HG02970 (cell line): ENCODE data around the gene SIRT6.
"Not testable (repeated sequence)": the region's sequence is repeated elsewhere in the genome, so short reads cannot be mapped to it uniquely, and the experiment has no call there.

ENCODE experiments used
- ATAC-seq: cut with Tn5 transposase; IDR thresholded peaks from one replicate; pipeline ENCODE4 v1.9.1; 2021; ENCODE audit warnings: mild to moderate bottlenecking, moderate library complexity, moderate number of reproducible peaks; ENCODE audit not compliant: unreplicated experiment, low FRiP score

The SIRT6 gene

DNA sequence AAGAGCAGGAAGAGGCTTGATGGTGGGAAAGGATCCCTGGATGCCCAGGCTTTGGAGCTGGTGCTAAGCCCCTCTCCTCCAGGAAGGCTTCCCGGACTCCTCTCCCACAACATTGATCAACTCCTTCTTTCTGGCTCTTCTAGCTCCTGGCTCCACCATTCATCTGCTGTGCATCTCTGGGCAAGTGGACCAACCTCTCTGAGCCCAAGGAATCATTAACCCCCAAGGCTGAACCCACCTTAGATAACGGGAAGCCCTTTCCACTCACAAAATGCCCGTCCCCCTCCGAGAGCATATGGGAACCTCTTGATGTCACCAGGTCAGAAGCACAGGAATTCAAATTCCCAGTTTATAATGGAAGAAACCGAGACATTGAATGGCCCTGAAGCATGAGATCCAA lies 5.2 kb downstream of the SIRT6 start:
- ATAC-seq, result no peak

DNA sequence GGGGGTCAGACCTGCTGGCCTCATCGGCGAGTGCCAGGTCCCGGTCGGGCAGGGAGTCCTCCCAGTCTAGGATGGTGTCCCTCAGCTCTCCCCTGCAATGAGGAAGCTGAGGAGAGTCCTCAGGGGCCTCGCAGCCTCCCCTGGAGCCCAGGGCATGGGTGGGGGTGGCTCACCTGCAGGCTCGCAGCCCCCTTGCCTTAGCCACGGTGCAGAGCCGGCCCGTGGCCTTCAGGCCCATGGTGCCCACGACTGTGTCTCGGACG lies 6.8 kb downstream of the SIRT6 start:
- no peak for ATAC-seq

DNA sequence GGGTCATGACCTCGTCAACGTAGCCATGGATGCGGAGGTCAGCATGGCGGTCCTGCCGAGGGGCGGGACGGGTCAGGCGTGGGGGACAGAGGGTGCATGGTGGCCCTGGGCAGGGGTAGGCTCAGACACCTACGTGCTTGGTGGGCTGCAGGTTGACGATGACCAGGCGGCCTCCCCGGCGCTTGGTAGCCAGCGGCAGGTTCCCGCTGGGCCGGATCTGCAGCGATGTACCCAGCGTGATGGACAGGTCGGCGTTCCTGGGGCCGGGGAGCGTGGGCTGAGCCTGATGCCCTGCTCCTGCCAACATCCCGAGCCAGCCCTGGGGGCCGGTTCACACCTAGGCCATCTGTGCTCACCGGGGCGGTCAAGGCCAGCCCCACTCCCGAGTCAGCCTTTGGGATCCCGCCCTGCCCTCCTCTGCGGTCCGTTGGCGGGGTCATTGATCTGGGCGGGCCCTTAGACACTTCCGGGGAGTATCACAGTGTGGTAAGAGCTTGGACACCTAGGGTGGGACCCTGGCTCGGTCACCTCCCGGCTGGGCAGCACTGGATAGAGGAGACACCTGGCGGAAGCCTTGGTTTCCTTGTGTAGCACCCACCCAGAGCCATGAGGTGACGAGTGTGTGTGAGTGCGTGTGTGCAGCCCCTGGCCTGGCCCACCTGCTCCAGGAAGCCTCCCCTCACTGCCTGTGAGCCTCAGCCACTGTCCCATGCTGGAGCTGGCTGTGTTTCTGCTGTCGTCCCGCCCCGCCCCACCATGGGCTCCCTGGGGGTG lies 7.3 kb downstream of the SIRT6 start:
- no peak for ATAC-seq

DNA sequence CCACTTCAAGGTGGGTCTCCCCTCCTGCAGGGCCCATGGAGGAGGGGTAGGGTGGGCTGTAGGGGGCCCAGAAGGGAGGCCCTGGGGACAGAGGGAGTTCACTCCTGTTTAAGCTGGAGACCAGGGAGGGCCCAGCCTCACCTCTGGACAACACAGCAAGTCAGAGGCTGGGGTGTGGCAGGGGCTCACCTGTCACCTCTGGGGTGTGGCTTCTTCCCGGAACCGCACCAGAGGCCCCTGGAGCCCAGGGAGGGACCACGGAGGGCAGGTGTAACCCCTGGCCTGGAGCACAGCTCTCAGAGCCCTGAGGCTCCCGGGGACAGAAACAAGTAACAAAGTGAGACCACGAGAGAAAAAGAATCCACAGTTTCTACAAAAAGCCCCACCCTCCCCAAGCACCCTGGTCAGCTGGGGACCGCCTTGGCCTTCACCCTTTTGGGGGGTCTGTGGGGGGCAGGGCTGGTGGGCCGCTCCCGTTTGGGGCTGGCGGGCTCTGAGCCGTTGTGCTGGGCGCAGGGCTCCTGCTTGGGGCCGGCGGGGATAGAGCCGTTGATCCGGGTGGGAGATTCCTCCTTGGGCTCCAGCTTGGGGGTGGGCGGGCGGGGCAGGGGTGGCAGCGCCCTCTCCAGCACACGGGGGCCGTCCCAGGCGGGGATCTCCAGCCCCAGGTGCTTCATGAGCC lies 8.0 kb downstream of the SIRT6 start:
- no peak for ATAC-seq

DNA sequence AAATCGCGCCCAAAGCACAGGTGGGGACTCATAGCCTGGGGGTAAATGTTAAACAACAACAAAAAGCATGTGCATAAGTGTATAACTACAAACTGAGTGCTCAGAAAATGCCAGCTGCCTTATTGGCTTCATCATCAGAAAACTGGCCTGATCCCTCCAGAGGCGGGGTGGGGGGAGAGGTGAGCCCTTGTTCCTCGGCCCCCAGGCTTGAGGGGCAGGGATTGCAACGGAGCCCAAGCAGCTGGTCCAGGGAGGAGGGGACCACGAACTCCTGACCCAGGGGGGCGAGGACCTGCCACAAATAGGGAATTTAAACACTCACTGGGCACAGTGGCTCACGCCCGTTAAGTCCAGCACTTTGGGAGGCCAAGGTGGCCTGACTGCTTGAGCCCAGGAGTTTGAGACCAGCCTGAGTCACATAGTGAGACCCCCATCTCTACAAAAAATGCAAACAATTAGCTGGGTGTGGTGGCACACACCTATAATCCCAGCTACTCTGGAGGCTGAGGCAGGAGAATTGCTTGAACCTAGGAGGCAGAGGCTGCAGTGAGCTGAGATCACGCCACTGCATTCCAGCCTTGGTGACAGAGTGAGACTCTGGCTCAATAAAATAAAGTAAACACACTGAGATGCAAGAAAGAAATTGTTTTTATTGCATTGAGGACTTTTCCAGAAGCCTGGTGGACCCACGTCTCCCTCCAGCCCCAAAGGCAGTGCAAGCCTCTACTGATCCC lies 8.7 kb downstream of the SIRT6 start:
- no peak for ATAC-seq

DNA sequence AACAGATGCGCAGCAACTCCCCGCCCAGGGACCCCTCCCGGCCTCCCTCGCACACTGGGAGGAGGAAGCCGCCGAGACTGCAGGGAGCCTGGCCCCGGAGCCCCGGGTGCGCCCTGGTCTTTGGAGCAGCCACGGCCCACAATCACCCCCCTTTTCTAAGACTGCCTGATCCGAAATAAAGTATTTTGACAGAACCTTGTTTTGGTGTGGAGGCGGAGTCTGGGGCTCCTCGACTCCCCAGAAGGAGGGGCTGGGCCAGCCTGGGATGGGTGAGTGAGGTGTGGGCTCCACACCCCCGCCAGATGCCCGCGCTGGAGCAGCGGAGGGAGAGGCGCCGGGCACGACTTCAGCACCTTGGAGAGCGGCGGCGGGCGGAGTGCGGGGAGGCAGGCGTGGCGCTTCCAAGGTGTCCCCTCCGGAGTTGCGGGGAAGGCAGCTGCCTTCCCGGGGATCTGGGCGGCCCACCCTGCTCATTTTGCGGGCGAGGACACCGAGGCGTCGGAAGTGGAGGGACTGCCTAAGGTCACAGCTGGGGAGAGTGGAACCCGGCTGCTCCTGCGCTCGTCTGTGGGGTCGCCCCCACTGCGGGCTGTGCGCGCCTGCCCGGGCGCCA lies 9.4 kb downstream of the SIRT6 start:
- ATAC-seq, result no peak

DNA sequence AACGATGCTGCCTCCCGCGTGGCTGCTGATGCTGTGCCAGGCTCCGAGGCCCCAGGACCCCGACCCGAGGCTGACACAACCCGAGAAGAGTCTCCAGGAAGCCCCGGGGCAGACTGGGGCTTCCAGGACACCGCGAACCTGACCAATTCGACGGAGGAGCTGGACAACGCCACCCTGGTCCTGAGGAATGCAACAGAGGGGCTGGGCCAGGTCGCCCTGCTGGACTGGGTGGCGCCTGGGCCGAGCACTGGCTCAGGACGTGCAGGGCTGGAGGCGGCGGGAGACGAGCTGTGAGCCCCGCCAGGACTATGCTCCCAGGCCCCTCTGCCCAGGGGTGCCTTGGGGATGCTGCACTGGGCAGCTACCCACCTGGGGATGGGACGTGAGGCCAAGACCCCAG lies 10.7 kb downstream of the SIRT6 start:
- no peak for ATAC-seq

DNA sequence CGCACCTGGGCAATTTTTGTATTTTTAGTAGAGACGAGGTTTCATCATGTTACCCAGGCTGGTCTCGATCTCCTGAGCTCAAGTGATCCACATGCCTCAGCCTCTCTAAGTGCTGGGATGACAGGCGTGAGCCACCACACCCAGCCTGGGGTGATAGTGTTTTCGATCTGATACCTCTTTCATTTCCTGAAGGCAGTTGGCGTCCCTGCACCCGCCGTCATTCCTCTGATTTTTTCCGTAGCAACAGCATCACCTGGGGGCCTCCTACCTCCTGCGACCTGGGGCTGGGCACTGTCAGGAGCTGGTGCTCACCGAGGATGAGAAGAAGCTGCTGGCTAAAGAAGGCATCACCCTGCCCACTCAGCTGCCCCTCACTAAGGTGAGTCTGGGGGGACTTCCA lies 18.1 kb downstream of the SIRT6 start:
- no peak for ATAC-seq

DNA sequence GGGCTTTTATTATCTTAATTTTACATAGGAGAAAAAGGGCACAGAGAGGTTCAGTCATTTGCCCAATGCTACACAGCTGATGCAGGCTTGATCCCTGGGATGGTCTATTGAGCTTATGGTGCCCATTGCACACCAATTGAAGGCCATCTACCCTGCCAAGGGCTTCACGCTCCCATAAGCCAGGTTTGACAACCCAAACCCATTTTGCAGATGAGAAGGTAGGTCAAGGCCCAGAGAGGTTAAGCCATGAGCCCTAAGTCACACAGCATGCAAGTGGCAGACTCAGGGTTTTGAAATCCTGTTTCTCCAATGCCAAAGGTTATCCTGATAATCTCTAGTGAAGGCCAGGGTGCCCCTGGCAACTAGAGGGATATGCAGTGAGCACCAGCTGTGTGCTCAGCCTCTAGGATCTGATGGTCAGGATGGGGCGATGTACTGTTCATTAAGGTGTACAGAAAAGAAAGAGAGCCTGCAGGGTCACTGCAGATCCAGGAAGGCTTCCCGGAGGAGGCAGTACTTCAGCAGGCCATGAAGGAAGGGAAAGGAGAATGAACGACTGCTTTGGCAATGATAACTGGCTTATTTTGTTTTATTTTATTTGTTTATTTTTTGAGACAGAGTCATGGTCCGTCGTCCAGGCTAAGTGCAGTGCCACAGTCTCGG lies 20.8 kb downstream of the SIRT6 start:
- no peak for ATAC-seq

DNA sequence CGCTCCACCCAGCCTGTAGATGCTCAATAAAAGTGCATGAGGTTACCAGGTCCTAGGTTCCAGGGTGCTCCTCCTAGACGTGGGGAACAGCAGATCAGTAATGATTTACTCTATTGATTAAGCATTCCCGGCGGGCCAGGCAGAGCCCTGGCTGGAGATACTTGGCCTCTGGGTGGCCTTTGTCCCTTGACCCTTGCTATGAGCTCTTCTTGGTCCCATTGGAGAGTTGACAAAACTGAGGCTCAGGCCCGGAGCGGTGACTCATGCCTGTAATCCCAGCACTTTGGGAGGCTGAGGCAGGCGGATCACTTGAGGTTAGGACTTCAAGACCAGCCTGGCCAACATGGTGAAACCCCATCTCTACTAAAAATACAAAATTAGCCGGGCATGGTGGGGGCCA lies 24.4 kb downstream of the SIRT6 start:
- not testable (repeated sequence) for ATAC-seq

DNA sequence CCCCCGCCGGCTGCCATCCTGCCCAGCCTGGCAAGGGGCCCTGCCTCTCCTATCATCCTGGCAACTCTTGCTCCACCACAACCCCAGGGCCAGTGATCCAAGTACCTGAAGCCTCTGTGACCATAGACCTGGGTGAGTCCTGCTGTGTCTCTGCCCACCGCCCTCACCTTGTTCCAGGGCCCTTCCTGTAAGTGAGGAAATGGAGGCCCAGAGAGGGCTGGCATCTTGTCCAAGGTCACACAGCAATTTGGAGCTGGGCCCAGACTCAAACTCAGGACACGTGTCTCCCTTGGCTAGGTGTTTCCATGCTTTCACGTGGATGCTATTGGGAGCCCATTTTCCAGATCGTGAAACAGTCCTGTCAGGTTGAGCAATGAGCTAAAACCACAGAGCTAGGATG lies 25.2 kb downstream of the SIRT6 start:
- no peak for ATAC-seq

DNA sequence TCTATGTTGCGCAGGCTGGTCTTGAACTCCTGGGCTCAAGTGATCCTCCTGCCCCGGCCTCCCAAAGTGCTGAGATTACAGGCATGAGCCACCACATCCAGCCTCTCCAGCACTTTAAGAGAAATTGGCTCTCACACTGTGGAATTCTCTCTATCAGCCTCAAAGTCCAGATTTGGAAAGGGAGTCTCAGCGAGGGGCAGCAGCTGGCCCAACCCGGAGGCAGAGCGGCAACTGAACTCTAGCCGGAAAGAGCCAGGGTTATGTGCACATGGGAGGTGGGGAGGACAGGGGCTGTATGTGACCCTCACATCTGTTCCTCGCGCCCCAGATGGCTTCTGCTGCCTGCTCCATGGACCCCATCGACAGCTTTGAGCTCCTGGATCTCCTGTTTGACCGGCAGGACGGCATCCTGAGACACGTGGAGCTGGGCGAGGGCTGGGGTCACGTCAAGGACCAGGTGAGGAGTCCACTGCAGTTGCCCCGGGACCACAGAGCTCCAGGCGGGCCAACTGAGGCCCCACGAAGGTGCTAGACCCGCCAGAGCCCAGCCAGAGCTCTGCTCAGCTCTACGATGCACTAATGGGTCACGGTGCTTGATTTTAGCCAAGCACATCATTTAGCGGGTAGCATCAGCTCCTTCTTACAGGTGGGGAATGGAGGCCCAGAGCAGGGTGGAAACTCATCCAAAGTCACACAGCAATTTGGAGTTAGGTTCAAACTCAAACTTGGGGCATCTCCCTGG lies 27.6 kb downstream of the SIRT6 start:
- no peak for ATAC-seq

DNA sequence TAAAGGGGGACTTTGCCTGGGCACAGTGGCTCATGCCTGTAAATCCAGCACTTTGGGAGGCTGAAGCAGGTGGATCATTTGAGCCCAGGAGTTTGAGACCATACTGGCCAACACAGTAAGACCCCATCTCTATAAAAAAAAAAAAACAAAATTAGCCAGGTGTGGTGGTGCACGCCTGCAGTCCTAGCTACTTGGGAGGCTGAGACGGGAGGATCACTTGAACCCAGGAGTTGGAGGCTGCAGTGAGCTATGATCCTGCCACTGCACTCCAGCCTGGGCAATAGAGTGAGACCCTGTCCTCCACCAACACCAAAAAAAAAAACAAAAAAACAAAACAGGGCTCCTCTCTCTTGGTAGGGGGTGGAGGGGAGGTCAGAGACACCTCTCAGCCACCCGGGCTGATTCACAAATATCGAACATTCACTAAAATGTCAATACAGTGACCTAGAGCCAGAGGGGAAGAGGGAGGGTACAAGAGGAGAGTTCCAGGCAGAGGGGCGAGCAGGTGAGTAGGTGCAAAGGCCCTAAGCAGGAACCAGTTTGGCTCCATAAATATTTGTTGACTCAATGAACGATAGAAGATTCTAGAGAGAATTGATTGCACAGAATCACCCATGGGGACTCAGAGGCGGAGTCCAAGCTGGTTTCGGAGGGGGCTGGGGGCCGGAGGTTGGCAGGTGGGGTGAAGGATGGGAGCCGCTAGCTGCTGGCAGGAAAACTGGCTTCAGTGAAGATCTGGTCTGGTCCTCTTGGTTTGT lies 29.9 kb downstream of the SIRT6 start:
- ATAC-seq, result no peak

DNA sequence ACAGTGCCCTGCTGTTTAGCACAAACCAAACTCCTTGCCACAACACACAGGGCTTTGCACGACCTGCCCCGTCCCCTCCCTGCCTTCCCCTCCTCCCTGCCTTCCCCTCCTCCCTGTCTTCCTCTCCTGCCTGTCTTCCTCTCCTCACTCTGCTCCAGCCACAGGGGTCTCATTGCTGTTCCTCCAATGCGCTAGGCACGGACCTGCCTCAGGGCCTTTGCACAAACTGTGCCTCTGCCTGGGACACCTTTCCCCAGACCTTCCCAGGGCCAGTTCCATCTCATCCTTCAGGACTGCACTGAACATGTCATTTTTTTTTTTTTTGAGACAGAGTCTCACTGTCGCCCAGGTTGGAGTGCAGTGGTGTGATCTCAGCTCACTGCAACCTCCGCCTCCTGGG lies 30.7 kb downstream of the SIRT6 start:
- no peak for ATAC-seq

DNA sequence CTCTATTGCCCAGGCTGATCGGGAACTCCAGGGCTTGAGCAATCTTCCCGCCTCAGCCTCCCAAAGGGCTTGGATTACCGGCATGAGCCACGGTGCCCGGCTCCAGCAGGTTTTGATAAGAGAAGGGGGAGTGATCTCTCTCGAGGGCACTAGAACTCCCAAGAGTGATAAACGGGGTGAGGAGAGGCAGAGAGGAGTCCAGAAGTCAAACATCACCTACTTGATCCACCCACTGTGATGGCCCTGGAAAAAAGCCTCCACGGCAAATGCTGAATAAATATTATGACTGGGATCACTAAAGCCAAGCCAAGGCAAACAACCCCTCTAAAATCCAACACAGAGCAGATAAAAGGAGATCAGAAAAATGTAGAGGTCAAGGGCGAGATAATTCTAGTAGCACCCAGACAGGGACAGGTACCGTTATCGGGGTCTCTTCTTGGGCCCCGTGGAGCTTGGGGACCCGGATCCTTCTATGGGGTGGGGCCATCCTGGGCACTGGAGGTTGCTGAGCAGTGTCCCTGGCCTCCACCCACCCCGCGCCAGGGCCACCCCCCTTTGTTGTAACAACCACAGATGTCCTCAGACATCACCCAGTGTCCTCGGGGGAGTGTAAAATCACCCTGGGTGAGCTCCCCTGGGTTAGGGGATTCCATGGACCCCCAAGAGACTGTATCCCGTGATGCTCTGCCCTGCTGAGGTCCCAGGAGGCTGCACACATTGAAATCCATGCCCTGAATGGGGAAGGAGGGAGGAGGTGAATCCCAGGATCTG lies 32.7 kb downstream of the SIRT6 start:
- ATAC-seq, result no peak

DNA sequence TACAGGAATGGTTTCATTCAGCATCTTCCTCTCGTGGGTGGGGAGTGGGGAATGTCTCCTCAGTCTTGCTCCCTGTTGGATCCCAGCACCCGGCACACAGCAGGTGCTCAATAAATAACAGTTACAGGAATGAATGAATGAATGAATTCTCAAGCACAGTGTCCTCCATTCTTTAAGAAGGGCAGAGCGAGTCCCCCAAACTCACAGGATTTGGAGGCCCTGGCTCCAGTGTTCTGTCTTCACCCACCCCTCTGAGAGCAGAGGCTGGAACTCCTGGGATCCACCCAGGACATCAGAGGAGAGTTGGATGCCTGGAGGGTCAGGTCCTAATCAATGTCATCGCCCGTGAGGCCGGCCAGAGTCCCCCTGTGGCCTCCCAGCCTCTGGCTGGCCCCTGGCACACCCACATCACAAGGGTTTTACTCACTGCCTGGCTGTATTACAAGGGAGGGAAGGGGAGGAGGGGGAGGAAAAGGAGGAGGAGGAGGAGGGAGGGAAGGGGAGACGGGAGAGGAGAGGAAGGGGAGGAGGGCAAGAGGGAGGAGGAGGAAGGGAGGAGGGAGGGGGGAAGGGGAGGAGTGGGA lies 37.6 kb downstream of the SIRT6 start:
- ATAC-seq, result no peak

DNA sequence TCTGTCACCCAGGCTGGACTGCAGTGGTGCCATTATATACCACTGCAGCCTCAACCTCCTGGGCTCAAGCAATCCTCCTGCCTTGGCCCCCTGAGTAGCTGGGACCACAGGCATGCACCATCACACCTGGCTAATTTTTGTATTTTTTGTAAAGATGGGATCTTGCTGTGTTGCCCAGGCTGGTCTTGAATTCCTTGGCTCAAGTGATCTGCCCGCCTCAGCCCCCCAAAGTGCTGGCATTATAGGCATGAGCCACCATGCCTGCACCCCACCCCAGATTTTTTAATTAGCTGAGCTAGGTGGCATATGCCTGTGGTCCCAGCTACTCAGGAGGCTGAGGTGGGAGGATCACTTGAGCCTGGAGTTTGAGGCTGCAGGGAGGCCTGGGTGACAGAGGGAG lies 39.4 kb downstream of the SIRT6 start:
- ATAC-seq, result not testable (repeated sequence)

DNA sequence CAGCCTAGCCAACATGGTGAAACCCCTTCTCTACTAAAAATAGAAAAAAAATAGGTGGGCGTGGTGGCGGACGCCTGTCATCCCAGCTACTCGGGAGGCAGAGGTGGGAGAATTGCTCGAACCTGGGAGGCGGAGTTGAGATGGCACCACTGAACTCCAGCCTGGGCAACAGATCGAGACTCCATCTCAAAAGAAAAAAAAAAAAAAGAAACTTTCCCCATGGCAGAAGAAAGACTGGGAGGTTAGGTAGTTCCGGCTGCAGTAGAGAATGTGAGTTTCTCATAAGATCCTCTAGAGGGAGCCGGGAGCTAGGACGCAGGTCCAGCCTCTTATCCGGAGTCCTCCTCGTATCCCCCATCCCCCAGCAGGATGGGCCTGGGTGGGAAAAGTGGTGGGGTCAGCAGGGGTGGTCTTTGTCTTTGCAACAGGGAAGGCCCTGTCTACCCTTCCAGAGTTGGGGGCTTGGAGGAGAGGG lies 42.1 kb downstream of the SIRT6 start:
- no peak for ATAC-seq
